Neural cell (in vitro differentiated cells): ENCODE data around the gene ITIH2.

ENCODE experiments used
- CTCF ChIP-seq: fragments of 450-650 bp; IDR thresholded peaks from 2 replicates; pipeline ENCODE4 v1.5.1; 2014; ENCODE audit warnings: antibody characterized with exemption, mild to moderate bottlenecking, moderate library complexity; ENCODE audit not compliant: poor library complexity, severe bottlenecking
- EZH2 ChIP-seq: fragments of 200-600, 300-800 bp; shearing (Covaris generic), sonication (generic); IDR thresholded peaks from 2 replicates; pipeline ENCODE4 v1.6.1; 2014; ENCODE audit warnings: antibody characterized with exemption, low read length, borderline replicate concordance, mild to moderate bottlenecking; ENCODE audit not compliant: insufficient read depth, poor library complexity, severe bottlenecking
- MXI1 ChIP-seq: fragments of 450-650 bp; conservative IDR thresholded peaks from 2 replicates; pipeline ENCODE4 v1.6.1; 2014; ENCODE audit warnings: antibody characterized with exemption, mild to moderate bottlenecking; ENCODE audit not compliant: poor library complexity, severe bottlenecking
- POLR2AphosphoS5 ChIP-seq: IDR thresholded peaks from 2 replicates; pipeline ENCODE4 v1.6.1; 2012
- RAD21 ChIP-seq: fragments of 450-650 bp; conservative IDR thresholded peaks from 2 replicates; pipeline ENCODE4 v1.6.1; 2014; ENCODE audit warnings: antibody characterized with exemption, mild to moderate bottlenecking, moderate library complexity
- REST ChIP-seq: IDR thresholded peaks from 2 replicates; pipeline ENCODE4 v1.6.1; 2012; ENCODE audit warnings: borderline replicate concordance

- no peak for TF ChIP-seq MXI1
- no peak for TF ChIP-seq CTCF
- TF ChIP-seq POLR2AphosphoS5 = no peak
- no peak for TF ChIP-seq RAD21
- no peak for TF ChIP-seq REST
- no peak for TF ChIP-seq EZH2
These were observed 64.1 kb downstream of the ITIH2 start for GRCh38 chr10:7767209-7767608.
